ENCODE measurements around the gene RALY. TPM values are rescaled to one million over a fixed set of nuclear protein-coding genes. Genes with fewer than 3 reads are reported as not detected.

RALY gene
- total RNA-seq (2014; rRNA removed; shearing (Covaris generic)), result 162 and 172 TPM in 2 replicates

DNA sequence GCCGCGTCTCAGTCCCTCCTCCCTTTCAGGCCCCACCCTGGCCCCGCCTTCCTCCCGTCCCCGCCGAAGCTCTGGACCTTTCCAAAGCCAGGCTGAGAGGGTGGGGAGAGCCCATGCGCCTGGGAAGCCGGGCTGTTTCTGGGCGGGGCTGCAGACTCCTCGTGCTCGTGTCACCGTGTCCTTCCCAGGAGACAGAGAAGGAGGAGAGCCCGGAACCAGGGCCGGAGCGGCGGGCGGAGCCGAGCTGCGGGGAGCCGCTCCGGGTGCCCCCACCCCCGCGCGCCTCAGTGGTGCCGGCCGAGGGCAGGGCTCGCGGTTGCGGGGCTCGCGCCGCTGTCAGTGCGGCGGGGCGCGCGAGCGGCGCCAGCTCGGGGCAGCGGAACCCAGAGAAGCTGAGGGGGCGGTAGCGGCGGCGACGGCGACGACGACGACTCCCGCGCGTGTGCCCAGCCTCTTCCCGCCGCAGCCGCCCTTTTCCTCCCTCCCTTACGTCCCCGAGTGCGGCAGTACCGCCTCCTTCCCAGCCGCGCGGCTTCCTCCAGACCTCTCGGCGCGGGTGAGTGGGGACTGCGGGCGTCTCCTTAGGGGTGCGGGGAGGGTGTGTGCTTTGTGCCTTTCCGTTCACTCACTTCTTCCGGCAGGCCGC is at the start of gene RALY:
Gene RALY (plus strand): TSS at position 336 of the 646 bp plus-strand sequence. CDS start 78,164 bp downstream, outside the sequence.
- no peak for DNase-seq
- Histone ChIP-seq H3K4me3 (peak within 1 kb of the TSS; percentile 90), H3K9me3 (replicated peaks) (no peaks in the 10 kb centered on the region), H3K36me3 (no peaks in the 10 kb centered on the region), H3K27ac (peak within 1 kb of the TSS; percentile 90), H3K27me3 (no peaks in the 10 kb centered on the region), H3K4me1 (peaks cover 7% of the 10 kb centered on the region; the same call in 1 of the 2 replicates)

DNA sequence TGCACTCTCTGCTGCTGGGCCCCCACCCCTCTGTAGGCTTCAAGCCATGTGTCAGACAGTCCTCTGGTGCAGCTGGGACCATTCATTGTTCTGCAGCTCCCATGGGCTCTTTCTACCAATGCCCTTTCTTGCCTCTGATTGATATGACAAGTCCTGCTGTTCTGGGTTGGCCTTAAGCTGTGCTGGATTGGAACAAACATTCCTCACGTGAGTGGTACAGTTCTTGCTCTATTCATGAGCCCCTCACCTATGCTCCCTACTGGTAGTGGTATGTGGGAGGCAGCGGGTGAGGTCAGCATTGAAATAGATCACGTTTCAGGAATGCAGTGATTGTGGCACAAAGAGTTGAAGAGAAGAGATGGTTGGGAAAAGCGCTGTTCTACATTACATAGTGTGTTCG is 48.8 kb upstream of the RALY start:
- Histone ChIP-seq H3K4me1 (no peaks in the 10 kb centered on the region), H3K27ac (no peak overlapping the region), H3K36me3 (no peaks in the 10 kb centered on the region), H3K4me3 (no peak overlapping the region), H3K27me3 (0 out of 2 replicates have a peak, but pooled peaks cover 7% of the 10 kb centered on the region), H3K9me3 (replicated peaks) (peaks cover 9% of the 10 kb centered on the region; the same call in 1 of the 2 replicates)
- no peak for DNase-seq

DNA sequence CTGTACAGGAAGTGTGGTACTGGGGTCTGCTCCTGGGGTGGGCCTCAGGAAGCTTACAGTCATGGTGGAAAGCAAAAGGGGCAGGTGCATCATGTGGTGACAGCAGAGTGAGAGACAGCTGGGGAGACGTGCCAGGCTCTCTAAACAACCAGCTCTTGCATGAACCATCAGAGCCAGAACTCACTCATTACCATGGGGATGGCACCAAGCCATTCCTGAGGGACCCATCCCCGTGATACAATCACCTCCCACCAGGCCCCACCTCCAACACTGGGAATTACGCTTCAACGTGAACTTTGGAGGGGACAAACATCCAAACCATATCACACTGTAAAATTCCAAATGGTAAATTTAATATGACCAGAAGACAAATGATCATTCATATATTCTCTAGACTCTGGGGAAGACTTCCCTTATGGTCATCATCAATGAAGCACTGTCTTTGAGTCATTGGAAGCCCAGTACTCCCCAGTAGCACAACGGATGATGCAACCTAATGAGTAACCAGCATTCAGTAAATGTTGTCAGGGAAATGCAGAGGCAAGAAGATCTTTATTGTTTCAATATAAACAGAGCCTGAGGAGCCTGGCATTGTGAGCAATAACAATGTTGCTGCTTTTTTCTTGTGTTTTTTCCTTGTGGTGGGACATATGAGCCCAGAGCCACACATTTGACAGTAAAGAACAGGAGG is 48.2 kb upstream of the RALY start:
- H3K27me3 ChIP-seq, result 0 out of 2 replicates have a peak, but pooled peaks cover 7% of the 10 kb centered on the region
- no peak for DNase-seq
- H3K27ac ChIP-seq, result no peak overlapping the region
- no peak overlapping the region for H3K4me3 ChIP-seq
- H3K36me3 ChIP-seq, result no peaks in the 10 kb centered on the region
- peaks cover 9% of the 10 kb centered on the region; the same call in 1 of the 2 replicates for H3K9me3 ChIP-seq (replicated peaks)
- no peaks in the 10 kb centered on the region for H3K4me1 ChIP-seq

DNA sequence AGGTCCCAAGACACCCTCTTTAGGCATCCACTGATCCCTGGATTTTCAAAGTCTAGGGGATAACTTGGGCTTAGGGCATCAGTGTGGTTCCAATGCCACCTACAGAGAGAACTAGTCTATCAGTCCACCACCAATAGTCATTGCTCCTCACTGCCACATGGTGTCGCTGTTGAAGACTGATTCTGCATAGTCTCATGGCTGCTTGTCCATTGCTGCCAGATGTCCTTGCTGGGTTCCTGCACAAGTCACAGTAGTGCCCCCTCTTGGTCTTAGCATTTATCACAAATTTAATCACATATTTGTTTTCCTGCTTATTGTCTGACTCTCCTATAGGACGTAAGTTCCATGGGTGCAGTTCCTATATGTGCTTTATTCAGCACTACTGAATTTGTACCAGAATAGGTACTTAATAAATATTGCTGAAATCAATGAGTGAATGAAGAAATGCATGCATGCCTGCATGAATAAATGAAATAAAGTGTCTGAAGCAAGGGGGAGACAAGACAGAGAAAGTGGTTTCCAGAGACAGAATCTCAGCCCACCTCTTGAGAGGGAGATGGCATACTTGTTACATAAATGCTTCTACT is 45.9 kb upstream of the RALY start:
- DNase-seq, result peak; percentile 70 to 86
- H3K27ac ChIP-seq, result no peak overlapping the region
- no peaks in the 10 kb centered on the region for H3K36me3 ChIP-seq
- no peaks in the 10 kb centered on the region for H3K27me3 ChIP-seq
- peaks cover 9% of the 10 kb centered on the region; the same call in 1 of the 2 replicates for H3K9me3 ChIP-seq (replicated peaks)
- H3K4me3 ChIP-seq, result no peak overlapping the region
- H3K4me1 ChIP-seq, result no peaks in the 10 kb centered on the region

DNA sequence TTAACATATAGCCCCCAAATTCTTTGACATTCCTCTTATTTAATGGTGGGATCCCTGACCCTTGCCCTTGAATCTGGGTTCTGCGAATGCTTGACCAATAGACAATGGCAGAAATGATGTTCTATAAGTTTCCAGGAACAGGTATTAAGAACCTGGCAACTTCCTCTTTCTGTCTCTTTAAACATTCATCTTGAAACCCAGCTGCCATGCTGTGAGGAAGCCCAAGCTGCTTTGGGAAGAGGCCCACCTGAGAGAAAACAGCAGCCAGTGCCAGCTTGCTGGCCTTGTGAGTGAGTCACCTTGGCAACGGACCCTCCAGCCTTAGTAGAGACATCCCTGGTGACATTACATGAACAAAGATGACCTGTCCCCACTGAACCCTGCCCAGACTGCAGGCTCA is 45.2 kb upstream of the RALY start:
- Histone ChIP-seq H3K4me3 (no peak overlapping the region), H3K27me3 (peaks cover 2% of the 10 kb centered on the region; the same call in 1 of the 2 replicates), H3K4me1 (no peaks in the 10 kb centered on the region), H3K27ac (no peak overlapping the region), H3K36me3 (no peaks in the 10 kb centered on the region), H3K9me3 (replicated peaks) (peaks cover 9% of the 10 kb centered on the region; the same call in 1 of the 2 replicates)
- DNase-seq, result no peak

DNA sequence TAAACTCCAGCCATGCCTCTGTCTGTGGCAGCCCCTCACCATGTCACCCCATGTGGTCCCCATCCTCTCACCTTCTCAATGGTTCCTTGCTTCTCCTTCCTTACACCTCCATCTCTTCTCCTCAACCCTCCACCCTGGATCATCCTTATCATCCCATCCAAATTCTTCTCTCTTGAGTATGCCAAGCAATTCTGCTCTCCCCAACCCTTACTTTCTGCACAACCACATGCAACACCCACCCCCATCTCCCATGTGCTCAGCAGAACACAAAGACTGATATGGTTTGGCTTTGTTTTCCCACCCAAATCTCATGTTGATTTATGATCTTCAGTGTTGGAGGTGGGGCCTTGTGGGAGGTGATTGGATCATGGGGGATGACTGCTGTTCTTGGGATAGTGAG is 42.5 kb upstream of the RALY start:
- DNase-seq, result no peak
- peaks cover 9% of the 10 kb centered on the region; the same call in 1 of the 2 replicates for H3K9me3 ChIP-seq (replicated peaks)
- no peaks in the 10 kb centered on the region for H3K4me1 ChIP-seq
- peaks cover 3% of the 10 kb centered on the region; the same call in 1 of the 2 replicates for H3K27me3 ChIP-seq
- H3K4me3 ChIP-seq, result no peak overlapping the region
- H3K36me3 ChIP-seq, result no peaks in the 10 kb centered on the region
- H3K27ac ChIP-seq, result no peak overlapping the region

DNA sequence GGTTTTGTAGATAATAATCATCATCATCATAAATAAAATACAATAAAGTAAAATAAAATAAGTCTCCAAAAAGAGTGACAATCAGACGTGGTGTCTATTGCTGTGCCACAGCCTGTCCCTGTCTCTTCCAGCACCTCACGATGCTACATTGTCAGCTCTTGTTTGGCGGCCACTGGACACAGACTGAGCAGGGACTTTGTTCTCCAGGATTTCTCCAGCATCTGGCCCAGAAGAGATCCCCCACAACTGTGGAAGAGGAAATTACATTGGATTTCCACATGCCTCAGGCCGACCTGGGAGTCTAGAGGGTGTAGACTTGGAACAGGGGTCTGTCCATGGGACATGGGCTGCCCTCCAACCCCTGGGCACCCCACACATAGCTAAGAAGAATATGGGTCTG is 39.2 kb upstream of the RALY start:
- H3K27ac ChIP-seq, result no peak overlapping the region
- DNase-seq, result no peak
- H3K27me3 ChIP-seq, result peaks cover 3% of the 10 kb centered on the region; the same call in 1 of the 2 replicates
- no peaks in the 10 kb centered on the region for H3K9me3 ChIP-seq (replicated peaks)
- H3K4me1 ChIP-seq, result no peaks in the 10 kb centered on the region
- no peak overlapping the region for H3K4me3 ChIP-seq
- H3K36me3 ChIP-seq, result no peaks in the 10 kb centered on the region

DNA sequence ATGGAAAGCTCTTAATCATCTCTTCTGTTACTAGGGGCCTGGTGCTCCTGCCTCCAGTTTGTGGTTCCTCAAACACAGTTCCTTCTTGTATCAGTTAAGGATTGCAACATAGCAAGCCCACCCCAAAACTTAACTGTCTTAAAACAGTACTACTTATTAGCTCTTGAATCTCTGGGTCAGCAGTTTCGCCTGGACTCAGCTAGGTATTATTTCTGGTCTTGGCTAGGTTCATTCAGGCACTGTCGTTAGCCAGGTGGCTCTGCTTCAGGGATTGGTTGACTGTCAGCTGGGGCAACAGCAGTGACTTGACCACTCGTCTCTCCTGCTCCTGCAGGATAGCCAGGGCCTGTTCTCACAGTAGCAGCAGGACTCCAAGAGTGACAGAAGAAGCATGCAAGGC is 30.0 kb upstream of the RALY start:
- H3K36me3 ChIP-seq, result no peaks in the 10 kb centered on the region
- H3K9me3 ChIP-seq (replicated peaks), result no peaks in the 10 kb centered on the region
- H3K27ac ChIP-seq, result no peak overlapping the region
- no peak for DNase-seq
- H3K27me3 ChIP-seq, result no peaks in the 10 kb centered on the region; the same call in 1 of the 2 replicates
- H3K4me3 ChIP-seq, result no peak overlapping the region
- no peaks in the 10 kb centered on the region for H3K4me1 ChIP-seq

DNA sequence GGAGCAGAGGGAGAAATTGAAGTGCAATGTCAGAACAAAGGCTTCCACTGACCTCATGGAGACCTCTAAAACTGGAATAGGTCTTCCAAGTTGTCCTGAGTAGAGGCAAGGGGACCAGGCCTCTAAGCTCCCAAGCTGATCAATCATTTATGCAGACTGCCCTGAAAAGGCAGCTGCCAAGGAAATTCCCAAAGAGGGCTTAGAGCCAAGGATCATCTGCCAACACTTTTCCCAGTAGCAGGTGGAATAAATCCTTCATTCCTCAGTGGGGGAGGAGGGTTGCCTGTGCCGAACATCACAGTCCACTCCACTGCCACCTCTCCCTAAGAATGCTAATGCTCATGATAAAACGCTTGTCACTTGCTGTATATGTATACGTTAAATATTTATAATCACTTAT is 29.3 kb upstream of the RALY start:
- H3K36me3 ChIP-seq, result no peaks in the 10 kb centered on the region
- no peaks in the 10 kb centered on the region for H3K4me1 ChIP-seq
- no peaks in the 10 kb centered on the region; the same call in 1 of the 2 replicates for H3K27me3 ChIP-seq
- DNase-seq, result peak in 1 of 2 experiments; percentile 21
- no peak overlapping the region for H3K27ac ChIP-seq
- no peaks in the 10 kb centered on the region for H3K9me3 ChIP-seq (replicated peaks)
- H3K4me3 ChIP-seq, result no peak overlapping the region

DNA sequence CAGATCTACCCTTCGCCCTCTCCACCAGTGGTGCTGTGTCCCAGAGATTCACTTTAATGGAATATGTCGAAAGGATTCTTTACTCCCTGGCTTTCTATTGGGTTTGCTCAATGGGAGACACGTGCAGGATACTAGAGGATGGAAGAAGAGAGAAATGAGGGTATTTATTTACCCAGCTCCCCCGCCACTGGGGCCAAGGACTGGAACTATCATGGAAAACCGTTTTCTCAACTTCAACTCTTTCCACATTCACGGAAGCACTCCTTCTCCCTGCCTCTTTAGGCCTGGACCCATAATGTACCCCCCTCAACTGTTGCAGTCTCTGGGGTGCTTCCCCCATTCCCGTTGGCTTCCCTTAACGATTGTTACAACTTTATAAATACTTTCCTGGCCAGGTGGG is 26.6 kb upstream of the RALY start:
- Histone ChIP-seq H3K9me3 (replicated peaks) (no peaks in the 10 kb centered on the region), H3K27me3 (no peaks in the 10 kb centered on the region; the same call in 1 of the 2 replicates), H3K27ac (no peak overlapping the region), H3K36me3 (no peaks in the 10 kb centered on the region), H3K4me1 (no peaks in the 10 kb centered on the region), H3K4me3 (no peak overlapping the region)
- DNase-seq, result no peak

DNA sequence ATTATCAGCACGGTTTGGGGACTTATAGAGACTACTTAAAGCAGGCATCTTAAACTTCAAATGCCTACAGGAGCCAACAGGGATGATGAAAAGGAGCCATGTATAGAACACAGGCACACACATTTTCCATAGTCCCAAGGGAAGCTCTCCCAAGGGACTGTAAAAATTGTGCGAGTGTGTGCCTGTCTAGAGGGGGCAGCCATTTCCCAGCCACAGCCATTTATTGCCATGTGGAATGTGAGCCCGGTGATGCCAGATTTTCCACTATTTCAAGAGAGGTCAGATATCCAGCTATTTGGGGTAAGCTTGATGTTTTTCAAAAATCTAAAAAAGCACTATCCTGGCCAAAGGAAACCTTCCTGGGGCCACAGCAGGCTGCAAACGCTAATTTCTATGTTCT is 24.1 kb upstream of the RALY start:
- H3K36me3 ChIP-seq, result no peaks in the 10 kb centered on the region
- no peaks in the 10 kb centered on the region for H3K27me3 ChIP-seq
- no peaks in the 10 kb centered on the region for H3K4me1 ChIP-seq
- DNase-seq, result no peak
- no peaks in the 10 kb centered on the region for H3K9me3 ChIP-seq (replicated peaks)
- H3K27ac ChIP-seq, result no peak overlapping the region
- H3K4me3 ChIP-seq, result no peak overlapping the region

DNA sequence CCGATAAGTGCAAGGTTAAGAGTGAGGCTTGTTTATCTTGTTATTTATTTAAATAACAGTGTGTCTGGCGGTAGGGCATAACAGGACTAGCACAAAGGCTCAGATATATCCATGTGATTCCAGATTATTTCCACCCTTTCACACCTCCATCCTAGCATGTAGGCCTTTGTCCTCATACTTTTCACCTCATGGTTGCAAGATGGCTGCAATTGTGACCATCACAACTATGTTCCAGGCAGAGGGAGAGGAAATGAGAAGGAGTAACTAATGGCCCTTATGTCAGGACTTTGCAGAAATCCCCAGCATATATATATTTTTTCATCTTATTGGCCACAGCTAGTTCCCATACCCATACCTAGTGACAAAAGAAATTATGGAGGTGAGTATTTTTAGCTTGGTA is 23.5 kb upstream of the RALY start:
- Histone ChIP-seq H3K27me3 (no peaks in the 10 kb centered on the region), H3K4me1 (no peaks in the 10 kb centered on the region), H3K27ac (no peak overlapping the region), H3K36me3 (no peaks in the 10 kb centered on the region), H3K9me3 (replicated peaks) (no peaks in the 10 kb centered on the region), H3K4me3 (no peak overlapping the region)
- DNase-seq, result no peak

DNA sequence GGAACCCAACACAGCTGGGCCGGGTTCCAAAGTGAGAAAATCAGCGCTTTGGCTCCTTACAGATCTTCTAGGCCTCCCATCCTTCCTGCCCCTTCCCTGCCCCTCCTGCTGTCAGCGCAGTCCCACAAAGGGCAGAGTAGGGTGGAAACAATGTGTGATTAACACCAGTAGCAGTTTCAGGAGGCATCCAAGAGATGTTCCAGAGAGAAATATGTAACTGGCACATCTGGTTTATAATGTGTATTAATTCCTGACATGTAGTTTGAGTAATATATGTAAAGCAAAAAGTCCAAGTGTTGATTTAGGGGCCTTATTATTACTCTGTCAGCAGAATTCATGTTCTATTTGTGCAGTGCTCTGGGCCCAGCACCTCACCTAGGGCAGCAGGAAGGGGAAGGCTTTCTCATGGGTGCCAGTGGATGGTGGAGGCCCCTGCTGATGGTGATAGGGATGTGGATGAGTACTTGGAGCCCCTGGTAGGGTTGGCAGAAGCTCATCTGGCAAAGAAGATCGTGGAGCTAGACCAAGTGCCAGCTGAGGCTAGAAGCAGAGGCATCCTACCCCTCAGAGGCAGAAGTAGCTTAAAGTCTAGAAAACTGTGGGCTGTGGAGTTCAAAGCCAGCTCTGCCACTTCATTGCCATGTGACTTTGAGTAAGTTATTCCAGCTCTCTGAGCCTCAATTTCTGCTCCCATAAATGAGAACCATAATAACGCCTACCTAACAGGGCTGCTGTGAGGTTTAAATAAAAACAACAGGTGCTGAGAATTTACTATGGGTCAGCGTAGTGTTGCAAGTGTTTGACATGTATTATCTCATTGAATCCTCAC is 22.4 kb upstream of the RALY start:
- Histone ChIP-seq H3K4me3 (no peak overlapping the region), H3K36me3 (no peaks in the 10 kb centered on the region), H3K27me3 (no peaks in the 10 kb centered on the region), H3K4me1 (no peaks in the 10 kb centered on the region), H3K27ac (no peak overlapping the region), H3K9me3 (replicated peaks) (no peaks in the 10 kb centered on the region)
- no peak for DNase-seq

DNA sequence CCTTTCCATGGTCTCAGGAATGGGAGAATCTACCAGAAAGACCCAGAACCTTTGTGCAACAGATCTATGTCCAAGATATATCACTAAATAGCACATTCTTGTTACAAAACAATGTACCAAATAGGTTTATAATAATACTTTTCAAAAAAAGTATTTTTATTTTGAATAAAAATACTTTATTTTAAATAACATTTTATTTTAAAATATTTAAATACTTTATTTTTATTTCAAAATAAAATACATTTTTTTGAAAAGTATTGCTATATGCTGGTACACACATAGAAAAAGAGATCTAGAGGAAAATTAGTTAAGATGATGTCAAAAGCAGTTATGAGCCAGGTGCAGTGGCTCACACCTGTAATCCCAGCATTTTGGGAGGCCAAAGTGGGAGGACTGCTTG is 16.8 kb upstream of the RALY start:
- Histone ChIP-seq H3K27ac (no peak overlapping the region), H3K27me3 (0 out of 2 replicates have a peak, but pooled peaks cover 8% of the 10 kb centered on the region), H3K36me3 (no peaks in the 10 kb centered on the region), H3K4me3 (no peak overlapping the region), H3K4me1 (no peaks in the 10 kb centered on the region), H3K9me3 (replicated peaks) (no peaks in the 10 kb centered on the region)
- no peak for DNase-seq

Data from SJCRH30 (cell line).